ENCODE results near the gene NINL. TPM values are rescaled to one million over a fixed set of nuclear protein-coding genes. Genes with fewer than 3 reads are reported as not detected.

Gene NINL
- total and polyA plus RNA-seq, 2 of the 4 experiments (the other 2 are of a cell fraction) = 3.0 to 10.4 TPM

DNA sequence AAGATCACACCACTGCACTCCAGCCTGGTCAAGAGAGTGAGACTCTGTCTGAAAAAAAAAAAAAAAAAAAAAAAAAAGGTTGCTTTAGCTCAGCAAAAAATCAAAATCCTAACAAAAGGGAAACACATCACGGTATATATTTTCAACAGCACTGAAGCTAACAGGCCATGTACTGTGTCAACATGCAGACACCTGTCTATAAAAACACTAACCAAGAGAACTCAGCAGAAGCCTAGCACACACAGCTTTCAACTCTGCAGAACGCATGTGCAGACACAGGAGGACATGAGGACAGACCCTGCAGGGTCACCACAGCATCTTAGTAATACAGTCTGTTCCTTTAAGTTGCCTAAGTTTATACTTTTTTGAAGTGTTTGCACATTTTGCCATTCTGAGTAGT is 13.5 kb downstream of the NINL start:
- 100% methylated on average over 1 of the region's 2 CpGs; no CpG with 5 or more reads in 1 of the 2 experiments for WGBS, 2 experiments (ENCODE audit: extremely low coverage in 2 of 2, insufficient read length in 1 of 2)
- intact Hi-C loops (cut with micrococcal nuclease) = no loop called here
- CTCF ChIA-PET = no interaction called here

More for the DNA sequence above, 13.5 kb downstream of the NINL start:
- Histone ChIP-seq H3K14ac (replicated peaks; ENCODE audit: low read depth, low read length) (no peak overlapping the region), H4K20me1 (ENCODE audit: insufficient read depth, low read length) (peaks cover 9% of the 10 kb centered on the region; the same call in 1 of the 2 replicates), H3K23ac (ENCODE audit: low read depth, low read length) (no peak overlapping the region), H2BK15ac (ENCODE audit: low read depth, low read length) (no peak overlapping the region), H2BK120ac (ENCODE audit: low read depth, low read length) (no peak overlapping the region), H3K4me3 (ENCODE audit: insufficient read depth, low read depth, low read length) (no peak overlapping the region), H2AFZ (replicated peaks; ENCODE audit: low read length, poor library complexity) (no peak overlapping the region), H3K27ac (ENCODE audit: insufficient read depth, low read length) (no peak overlapping the region), H3K9me3 (ENCODE audit: control insufficient read depth, insufficient read depth, low read length) (no peaks in the 10 kb centered on the region), H2AK9ac (replicated peaks; ENCODE audit: low read depth, low read length, poor library complexity) (no peak overlapping the region), H3K36me3 (ENCODE audit: control insufficient read depth, insufficient read depth, low read length) (peaks cover 4% of the 10 kb centered on the region; the same call in 1 of the 2 replicates), H3K9ac (ENCODE audit: low read depth, low read length) (no peak overlapping the region), H4K5ac (ENCODE audit: low read depth, low read length) (no peak overlapping the region), H3K4me1 (ENCODE audit: control insufficient read depth, insufficient read depth, low read length) (peaks cover 10% of the 10 kb centered on the region), H3K18ac (ENCODE audit: low read depth, low read length) (no peak overlapping the region), H2BK5ac (ENCODE audit: low read depth, low read length, poor library complexity, severe bottlenecking) (no peak overlapping the region), H3K27me3 (ENCODE audit: control insufficient read depth, insufficient read depth, low read length) (no peaks in the 10 kb centered on the region), H2AK5ac (ENCODE audit: low read depth, low read length) (no peak overlapping the region), H4K8ac (ENCODE audit: low read depth in 2 of 2, low read length in 2 of 2) (no peak overlapping the region), H2BK20ac (ENCODE audit: low read depth, low read length) (no peak overlapping the region), H3K4ac (ENCODE audit: low read depth, low read length) (no peak overlapping the region), H3K9me1 (ENCODE audit: insufficient read depth, low read length) (peaks cover 5% of the 10 kb centered on the region; the same call in 1 of the 2 replicates), H3K79me1 (ENCODE audit: low read depth in 1 of 2, low read length in 2 of 2) (peaks cover 20 to 56% of the 10 kb centered on the region in 2 experiments), H3K56ac (ENCODE audit: extremely low read depth, insufficient read depth, low read length) (no peak overlapping the region), H4K91ac (ENCODE audit: insufficient read depth, low read depth, low read length) (no peak overlapping the region), H3K4me2 (ENCODE audit: low read depth, low read length) (no peak overlapping the region)
- TF ChIP-seq BHLHE40 (IDR thresholded peaks at IDR 0.05; ENCODE audit: low read depth, low read length) (no peak), RAD21 (IDR thresholded peaks at IDR 0.05; ENCODE audit: low read length) (no peak), CEBPB (IDR thresholded peaks at IDR 0.05; ENCODE audit: low read depth, low read length) (no peak), CHD1 (IDR thresholded peaks at IDR 0.05; ENCODE audit: low read depth, low read length) (no peak), MAFK (IDR thresholded peaks at IDR 0.05; ENCODE audit: low read depth, low read length) (no peak), SMC3 (IDR thresholded peaks at IDR 0.05; ENCODE audit: low read depth, low read length) (no peak), MXI1 (IDR thresholded peaks at IDR 0.05; ENCODE audit: borderline replicate concordance, low read depth, low read length) (no peak), RCOR1 (IDR thresholded peaks at IDR 0.05; ENCODE audit: insufficient replicate concordance, low read length) (no peak), FOS (IDR thresholded peaks at IDR 0.05; ENCODE audit: low read depth, low read length) (no peak), NFE2L2 (IDR thresholded peaks at IDR 0.05; ENCODE audit: low read depth, low read length) (no peak), POLR2A (IDR thresholded peaks at IDR 0.05; ENCODE audit: low read depth, low read length) (no peak), RFX5 (IDR thresholded peaks at IDR 0.05; ENCODE audit: low read depth, low read length) (no peak), MAZ (IDR thresholded peaks at IDR 0.05; ENCODE audit: borderline replicate concordance, low read depth, low read length) (no peak)
- TF ChIP-seq, protein P1, sequence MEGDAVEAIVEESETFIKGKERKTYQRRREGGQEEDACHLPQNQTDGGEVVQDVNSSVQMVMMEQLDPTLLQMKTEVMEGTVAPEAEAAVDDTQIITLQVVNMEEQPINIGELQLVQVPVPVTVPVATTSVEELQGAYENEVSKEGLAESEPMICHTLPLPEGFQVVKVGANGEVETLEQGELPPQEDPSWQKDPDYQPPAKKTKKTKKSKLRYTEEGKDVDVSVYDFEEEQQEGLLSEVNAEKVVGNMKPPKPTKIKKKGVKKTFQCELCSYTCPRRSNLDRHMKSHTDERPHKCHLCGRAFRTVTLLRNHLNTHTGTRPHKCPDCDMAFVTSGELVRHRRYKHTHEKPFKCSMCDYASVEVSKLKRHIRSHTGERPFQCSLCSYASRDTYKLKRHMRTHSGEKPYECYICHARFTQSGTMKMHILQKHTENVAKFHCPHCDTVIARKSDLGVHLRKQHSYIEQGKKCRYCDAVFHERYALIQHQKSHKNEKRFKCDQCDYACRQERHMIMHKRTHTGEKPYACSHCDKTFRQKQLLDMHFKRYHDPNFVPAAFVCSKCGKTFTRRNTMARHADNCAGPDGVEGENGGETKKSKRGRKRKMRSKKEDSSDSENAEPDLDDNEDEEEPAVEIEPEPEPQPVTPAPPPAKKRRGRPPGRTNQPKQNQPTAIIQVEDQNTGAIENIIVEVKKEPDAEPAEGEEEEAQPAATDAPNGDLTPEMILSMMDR (conservative IDR thresholded peaks at IDR 0.05; ENCODE audit: low read depth, low read length) = no peak
- TF ChIP-seq, protein P2, sequence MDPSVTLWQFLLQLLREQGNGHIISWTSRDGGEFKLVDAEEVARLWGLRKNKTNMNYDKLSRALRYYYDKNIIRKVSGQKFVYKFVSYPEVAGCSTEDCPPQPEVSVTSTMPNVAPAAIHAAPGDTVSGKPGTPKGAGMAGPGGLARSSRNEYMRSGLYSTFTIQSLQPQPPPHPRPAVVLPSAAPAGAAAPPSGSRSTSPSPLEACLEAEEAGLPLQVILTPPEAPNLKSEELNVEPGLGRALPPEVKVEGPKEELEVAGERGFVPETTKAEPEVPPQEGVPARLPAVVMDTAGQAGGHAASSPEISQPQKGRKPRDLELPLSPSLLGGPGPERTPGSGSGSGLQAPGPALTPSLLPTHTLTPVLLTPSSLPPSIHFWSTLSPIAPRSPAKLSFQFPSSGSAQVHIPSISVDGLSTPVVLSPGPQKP (IDR thresholded peaks at IDR 0.05; ENCODE audit: borderline replicate concordance, low read depth, low read length) = no peak
- TF ChIP-seq, protein P3, sequence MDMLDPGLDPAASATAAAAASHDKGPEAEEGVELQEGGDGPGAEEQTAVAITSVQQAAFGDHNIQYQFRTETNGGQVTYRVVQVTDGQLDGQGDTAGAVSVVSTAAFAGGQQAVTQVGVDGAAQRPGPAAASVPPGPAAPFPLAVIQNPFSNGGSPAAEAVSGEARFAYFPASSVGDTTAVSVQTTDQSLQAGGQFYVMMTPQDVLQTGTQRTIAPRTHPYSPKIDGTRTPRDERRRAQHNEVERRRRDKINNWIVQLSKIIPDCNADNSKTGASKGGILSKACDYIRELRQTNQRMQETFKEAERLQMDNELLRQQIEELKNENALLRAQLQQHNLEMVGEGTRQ (IDR thresholded peaks at IDR 0.05; ENCODE audit: low read depth, low read length) = no peak
- in situ Hi-C loops (cut with MboI; ENCODE audit: low sequenced_read_pairs) (no loop called here), dilution Hi-C loops (cut with HindIII; ENCODE audit: low sequenced_read_pairs, unreplicated experiment) (no loop called here)
- DNase-seq (no peak), ATAC-seq (ENCODE audit: low read depth) (no peak)
- BruUV-seq (replicated peaks) = no TSS peak
- POLR2A ChIA-PET (ENCODE audit: unreplicated experiment) = no interaction called here
